OCI-M1 (cell line): ENCODE data around the gene EXPH5.

Experiments
- DNase-seq: peaks from one replicate; lab custom pipeline; 2025; lab: John Stamatoyannopoulos, UW

The EXPH5 gene

DNA sequence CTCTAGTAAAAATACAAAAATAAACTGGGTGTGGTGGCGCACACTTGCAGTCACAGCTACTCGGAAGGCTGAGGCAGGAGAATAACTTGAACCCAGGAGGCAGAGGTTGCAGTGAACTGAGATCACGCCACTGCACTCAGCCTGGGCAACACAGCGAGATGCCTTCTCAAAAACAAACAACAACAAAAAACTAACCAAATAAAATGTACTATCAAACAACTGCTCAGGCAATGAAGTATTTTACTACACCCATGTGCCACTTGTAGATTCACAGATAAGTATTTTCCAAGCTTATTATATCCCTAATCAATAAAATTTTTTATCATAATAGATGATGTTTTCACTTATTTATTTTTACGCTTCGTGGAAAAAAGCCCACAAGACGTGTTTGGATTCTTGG, 127.2 kb downstream of the EXPH5 start:
- no peak for DNase-seq
